ENCODE results near the gene GSTM4.

Gene GSTM4

DNA sequence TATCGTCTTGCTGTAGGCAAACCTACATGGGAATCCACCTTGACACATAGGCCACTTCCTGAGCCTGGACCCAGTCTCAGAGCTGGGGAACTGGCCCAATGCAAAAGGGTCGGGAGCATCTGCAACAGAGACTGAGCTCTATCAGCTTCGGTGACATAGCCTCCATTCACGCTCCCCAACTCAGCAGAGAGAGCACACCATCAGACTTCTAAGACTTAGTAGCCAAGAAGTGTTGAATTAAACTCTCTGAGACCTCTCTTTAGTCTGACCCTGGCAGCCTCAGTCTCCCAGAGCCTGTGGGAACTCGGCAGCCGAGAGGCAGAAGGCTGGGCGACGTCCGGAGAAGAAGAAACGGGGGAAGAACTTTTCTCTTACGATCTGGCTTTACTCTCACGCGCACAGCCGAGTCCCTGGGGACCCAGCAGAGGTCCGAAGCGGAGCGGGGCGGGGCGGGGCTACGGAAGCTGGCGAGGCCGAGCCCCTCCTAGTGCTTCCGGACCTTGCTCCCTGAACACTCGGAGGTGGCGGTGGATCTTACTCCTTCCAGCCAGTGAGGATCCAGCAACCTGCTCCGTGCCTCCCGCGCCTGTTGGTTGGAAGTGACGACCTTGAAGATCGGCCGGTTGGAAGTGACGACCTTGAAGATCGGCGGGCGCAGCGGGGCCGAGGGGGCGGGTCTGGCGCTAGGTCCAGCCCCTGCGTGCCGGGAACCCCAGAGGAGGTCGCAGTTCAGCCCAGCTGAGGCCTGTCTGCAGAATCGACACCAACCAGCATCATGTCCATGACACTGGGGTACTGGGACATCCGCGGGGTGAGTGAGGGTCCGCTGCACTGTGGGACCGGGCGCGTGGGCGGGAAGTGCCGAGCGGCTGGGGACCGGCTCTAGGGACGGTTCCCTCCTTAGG, at the start of gene GSTM4:
Gene GSTM4 (plus strand): TSS at position 485 of the 905 bp plus-strand sequence. CDS start 291 bp downstream, at position 776.
- DNase-seq, result peak; percentile 60

DNA sequence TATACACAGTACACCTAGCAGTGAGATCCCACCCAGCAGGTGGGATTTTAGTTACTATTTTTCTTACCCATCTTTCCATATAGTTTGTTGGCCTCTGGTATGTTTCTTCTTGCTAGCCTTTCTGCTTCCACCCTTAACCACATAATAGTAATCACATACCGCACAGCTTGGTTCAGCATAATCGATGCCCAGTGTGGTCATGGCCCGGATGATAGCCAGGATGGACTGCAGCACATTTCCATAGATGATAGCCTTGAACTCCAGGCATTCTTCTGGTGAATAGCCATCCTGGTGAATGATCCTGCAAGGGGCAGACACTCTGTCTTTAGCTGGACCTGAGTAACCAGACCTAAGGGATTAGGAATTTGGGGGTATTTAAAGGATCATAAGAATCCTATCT, 46.0 kb upstream of the GSTM4 start:
- no peak for DNase-seq

DNA sequence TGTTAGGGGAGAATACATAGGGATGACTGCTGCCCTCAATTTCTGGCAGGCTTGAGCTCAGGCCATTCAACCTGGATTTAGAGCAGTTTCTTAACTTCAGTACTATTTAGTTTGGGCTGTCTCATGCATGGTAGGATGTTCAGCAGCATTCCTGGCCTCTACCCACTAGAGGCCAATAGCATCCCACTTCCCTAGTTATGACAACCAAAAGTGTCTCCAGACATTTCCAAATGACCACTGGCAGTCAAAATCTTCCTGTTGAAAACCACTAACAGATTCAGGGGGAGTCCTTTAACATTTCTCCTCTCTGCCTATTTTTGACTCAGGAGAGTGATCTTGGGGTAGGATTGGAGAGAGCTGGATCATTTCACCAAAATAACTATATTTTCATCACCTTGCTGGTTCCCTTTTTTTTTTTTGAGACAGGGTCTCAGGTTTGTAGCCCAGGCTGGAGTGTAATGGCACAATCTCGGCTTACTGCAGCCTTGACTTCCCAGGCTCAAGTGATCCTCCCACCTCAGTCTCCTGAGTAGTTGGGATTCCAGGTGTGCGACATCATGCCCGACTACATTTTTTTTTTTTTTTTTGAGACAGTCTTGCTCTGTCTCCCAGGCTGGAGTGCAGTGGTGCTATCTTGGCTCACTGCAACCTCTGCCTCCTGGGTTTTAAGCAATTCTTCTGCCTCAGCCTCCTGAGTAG, 45.1 kb upstream of the GSTM4 start:
- DNase-seq, result no peak

GRCh38 chr1:109611308-109611990, 44.5 kb upstream of the GSTM4 start:
- DNase-seq, result no peak

DNA sequence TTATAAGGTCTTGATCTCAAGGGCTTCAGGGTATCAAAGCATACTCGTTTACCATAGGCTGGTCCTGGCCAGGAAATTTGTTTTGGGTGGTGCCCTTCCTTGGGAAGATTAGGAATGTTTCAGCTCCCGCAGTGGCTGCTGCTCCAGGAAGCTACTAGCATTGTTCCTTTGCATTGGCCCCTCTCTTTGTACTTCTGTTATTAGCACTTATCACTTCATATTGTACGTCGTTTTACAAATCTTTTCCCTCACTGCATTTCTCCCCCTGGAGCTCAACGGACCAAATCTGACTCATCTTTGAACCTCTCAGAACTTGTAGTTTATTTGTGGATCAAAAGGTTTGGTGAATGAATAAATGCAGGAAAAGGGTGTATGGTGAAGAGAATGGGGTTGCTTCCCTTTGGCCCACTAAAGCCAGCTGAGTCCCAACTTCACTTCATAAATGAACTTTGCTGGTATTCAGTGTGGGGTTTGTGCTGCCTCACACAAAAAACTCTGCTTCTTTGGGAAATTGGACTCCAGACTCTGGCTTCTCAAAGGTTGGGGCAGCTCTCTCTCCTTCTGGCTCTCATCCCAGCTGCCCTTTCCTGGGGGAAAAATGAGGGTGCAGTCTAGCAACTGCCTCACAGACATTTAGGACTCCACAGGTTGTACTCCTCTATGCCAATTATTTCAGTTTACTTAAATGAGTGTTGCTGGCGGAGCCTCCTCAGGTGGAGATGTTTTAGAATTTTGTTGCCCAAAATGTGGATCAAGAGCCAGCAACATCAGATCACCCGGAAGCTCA, 42.3 kb upstream of the GSTM4 start:
- no peak for DNase-seq

DNA sequence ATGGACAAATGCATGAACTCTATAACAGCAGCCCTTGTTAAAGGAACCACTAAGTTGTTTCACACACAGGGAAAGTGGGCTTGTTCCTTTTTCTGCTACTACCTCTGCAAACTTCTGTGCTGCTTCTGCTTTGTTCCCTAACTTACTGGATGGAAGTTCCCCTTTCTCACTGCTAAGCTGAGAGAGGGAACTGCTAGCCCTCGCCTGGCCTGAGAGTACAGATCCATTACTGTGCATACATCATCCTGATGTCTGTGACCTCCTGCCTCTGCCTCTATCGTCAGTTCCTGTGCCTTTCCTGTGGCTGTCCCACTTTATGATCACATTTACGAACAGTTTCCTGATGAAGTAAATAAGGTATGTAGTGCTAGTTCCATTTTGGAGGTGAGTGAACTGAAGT, 40.0 kb upstream of the GSTM4 start:
- no peak for DNase-seq

DNA sequence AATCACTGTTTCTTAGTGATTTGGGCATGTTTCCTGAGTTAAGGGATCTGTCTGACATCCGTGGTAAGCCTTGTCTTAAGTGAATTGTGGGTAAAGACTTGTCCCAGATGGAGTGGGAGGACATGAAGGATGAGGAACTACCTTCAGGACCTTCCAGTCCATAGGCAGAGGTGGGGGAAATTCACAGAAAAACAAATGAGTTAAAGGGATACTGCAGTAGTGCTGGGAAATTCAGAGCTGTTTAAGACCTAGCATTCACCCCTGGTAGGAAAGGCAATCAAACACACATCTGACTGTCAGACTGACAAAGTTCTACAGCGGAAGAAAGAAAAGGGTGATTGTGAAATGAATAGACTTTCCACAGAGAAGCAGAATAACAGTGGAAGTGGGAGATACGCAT, 39.5 kb upstream of the GSTM4 start:
- DNase-seq, result no peak

DNA sequence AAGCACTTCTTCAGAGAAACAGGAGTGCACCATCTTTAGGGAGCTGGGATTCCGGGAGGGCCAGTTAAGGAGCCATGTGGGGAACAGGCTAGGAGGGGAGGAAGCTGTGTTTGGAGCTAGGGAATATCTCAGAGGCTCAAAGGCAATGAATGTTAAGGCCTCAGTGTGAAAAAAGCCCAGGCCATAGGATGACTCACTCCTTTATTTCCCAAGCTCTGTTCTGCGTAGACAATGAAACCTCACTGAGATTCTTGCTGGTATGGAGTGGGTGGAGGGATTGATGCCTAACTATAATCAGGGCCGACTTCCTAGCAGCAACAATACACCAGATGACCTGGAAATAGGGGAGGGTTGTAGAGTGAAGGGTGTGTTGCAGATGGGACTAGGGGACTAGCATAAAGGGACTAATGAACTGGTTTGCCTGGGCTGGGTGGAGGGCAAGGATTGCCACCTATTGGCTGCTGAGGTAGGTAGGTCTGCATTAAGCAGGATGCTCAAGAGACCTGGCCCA, 38.6 kb upstream of the GSTM4 start:
- DNase-seq, result no peak

DNA sequence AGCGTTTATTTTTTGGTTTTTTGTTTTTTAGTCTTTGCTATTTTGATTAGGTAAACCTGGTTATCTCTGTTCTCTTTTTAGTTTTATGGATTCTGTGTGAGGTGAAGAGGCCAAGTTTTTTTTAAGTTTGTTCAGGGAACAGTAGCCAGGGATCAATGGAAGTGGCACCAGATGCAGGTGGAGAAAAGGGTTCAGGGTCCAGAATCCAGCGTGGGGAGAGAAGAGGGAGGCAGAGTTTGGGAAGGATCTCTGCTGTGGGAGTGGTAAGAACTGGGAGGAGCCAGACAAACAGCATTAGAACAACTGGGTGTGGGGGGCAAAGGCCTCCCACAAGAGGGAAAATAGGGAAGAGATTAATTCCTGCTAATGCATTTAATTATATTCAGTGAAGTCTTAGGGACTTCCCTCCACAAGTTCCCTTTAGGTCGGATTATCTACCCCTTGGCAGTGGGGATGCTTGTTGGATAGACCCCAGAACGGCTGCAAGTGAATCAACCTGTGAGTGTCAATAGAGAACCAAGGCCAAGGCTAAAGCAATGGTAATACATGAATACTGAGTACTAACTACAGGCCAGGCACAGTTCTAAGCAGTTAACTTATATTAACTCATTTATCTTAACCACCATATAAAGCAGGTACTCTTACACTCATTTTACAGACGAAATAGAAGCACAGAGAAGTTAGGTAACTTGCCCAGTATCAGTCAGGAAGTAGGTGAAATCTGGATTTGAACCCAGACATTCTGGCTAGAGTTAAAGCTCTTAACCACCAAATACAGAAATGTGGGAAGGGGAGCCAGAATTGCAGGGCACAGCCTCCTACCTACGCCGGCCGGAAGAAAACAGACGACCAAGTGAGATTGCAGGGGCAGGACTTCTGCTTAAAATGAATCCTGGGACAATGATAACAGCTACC, 37.0 kb upstream of the GSTM4 start:
- no peak for DNase-seq

DNA sequence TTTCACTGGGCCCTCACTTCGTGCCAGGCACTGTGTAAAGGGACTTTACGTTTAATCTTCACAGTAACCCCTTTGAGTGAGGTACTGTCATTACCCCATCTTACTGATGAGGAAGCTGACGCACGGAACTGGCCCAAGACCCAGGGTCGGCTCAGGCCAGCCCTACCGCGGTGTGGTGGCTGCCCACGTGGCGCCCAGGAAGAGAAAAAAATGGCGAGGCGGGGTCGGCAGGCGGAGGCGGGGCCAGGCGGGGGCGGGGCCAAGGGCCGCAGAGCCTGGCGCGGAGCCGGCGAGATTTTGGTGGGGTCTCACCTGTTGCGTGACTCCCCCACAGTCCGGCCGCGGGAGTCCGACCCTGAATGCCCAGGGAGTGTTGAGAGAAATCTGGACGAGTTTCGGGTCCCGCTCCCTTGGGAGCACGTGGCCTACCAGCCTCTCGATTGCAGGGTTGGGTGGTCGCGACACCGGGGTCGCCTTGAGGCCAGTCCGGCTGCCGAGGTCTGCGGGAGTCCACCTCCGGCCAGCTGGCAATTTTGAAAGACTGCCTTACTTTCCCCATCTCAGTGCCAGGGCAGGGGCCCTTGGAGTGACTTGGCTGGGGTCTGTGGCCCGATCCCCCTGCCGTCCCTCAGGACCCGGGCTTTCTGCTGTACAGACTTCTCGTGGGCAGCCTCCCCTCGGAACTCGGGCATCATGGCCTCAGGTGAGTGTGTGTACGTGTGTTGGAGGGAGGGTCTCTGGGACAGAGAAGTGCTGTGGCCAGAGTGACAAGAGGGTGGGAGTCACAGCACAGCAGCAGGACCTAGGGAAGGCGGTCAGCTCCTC, 36.1 kb upstream of the GSTM4 start, which contains the start of the genes AMPD2 and GNAT2:
Gene AMPD2 (plus strand): TSS at position 262 of the 825 bp plus-strand sequence. CDS start 1,339 bp downstream, outside the sequence.
Gene GNAT2 (minus strand): TSS at position 41 of the 825 bp plus-strand sequence. CDS start 6,746 bp downstream, outside the sequence.
- peak; percentile 60 for DNase-seq

GRCh38 chr1:109620401-109620791, 35.5 kb upstream of the GSTM4 start:
- DNase-seq, result peak; percentile 68

- DNase-seq, result peak; percentile 89
Observed at GRCh38 chr1:109620841-109621286, 35.0 kb upstream of the GSTM4 start.

DNA sequence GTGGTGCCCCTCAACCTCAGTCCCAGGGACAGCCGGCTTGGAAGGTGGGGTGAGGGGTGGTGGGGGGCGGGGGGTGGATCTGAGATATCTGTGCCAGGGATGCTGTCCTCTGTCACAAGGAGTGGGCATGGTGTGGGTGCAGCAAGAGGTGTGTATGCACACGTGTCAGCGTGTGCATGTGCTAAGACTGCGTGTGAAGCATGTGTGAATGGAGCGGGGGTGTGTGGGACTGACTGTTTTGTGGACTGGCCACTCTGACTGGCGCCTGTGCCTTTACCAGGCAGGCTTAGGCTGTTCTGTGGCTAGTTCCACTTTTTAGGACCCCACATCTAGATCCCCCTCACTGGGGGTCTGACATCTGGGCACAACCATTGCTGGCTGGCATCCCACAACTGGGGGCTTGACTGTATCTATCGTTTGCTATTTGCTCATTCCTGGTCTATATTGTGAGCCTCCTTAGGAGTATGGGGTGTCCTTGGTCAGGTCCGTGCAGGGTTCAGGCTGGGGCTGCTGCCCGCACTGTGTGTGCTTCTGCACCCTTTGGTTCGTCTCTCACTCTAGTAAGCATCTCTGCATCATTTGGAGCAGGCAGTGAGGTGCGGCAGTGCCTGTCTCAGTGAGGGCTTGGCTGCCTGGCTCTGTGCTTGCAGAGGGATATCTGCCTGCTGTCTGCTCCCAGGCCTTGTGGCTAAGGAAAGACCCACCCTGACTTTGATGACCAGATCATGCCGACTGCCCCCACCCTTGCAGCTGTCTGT, 34.3 kb upstream of the GSTM4 start:
- DNase-seq, result peak; percentile 8

GRCh38 chr1:109622137-109622892, 33.6 kb upstream of the GSTM4 start:
- DNase-seq, result no peak

DNA sequence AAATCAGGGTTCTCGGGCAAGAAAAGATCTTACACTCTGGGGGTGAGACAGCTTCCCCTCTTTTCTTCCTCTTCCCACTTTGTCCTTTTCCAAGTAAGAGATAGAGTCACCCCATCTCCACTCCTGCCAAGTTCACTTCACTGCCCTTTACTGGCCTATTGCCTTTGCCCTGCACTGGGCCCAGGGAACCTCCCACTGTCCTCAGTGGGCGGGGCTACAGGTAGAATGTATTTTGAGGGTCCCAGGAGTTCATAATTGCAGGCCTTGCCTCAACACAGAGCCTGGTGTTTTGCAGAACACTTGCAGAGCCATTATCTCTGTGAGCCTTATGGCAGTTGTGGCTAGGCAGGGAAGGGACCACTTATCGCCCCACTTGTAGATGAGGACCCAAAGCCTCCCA, 33.0 kb upstream of the GSTM4 start:
- DNase-seq, result peak; percentile 7

DNA sequence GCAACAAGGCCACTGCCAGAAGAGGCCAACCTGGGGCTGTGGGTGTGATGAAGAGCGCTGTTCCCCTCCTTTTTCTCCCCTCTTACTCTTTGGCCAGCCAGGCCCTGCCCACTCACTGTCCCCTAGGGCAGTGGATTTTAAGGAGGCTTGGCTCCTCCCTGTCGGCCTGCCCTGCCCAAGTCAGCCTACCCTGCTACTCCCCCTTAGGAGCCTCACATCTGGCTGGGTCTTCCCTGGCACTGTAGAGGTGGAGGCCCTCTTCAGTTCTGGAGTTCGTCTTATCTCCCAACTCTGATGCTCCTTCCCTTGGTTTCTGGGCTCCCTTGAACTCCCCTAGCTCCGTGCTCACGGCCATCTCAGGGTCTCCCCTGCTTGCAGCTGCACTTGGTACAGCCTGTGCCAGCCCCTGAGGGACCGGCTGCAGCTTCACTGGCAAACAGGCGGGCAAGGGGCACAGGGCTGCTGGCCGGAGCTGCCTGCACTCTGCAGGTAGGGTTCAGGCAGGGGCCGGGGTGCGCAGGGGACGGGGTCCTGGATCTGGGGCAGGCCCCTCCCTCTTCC, 32.2 kb upstream of the GSTM4 start:
- peak; percentile 15 for DNase-seq

GRCh38 chr1:109624201-109625010, 31.5 kb upstream of the GSTM4 start:
- DNase-seq, result peak; percentile 17

Data from 8988T (cell line).